ENCODE data around the gene SENP2. TPM values are rescaled to one million over a fixed set of nuclear protein-coding genes. Genes with fewer than 3 reads are reported as not detected.
"Not testable (repeated sequence)": the region's sequence is repeated elsewhere in the genome, so short reads cannot be mapped to it uniquely, and the experiment has no call there.

Gene SENP2
- total and polyA plus RNA-seq, 8 donors, result 5.7 to 20.7 (median 14.4) TPM

GRCh38 chr3:185549122-185549521 lies 37.0 kb upstream of the SENP2 start:
- WGBS, 2 donors, result 39 to 41% methylated on average over 3 of the region's 3 CpGs
- no peak overlapping the region for H3K4me3 ChIP-seq
- FAIRE-seq, result no peak
- H3K4me1 ChIP-seq, result peaks cover 3 to 9% (median 5%) of the 10 kb centered on the region in 3 donors
- H3K36me3 ChIP-seq, result no peaks in the 10 kb centered on the region
- TF ChIP-seq CTCF (IDR thresholded peaks at IDR 0.05), result no peak
- no peaks in the 10 kb centered on the region for H3K9me3 ChIP-seq
- DNase-seq, result peak in 3 of 6 donors; percentile 37 to 70 (median 59)
- ATAC-seq, result peak; percentile 59 to 80 (median 60)
- intact Hi-C loops (cut with DNase I), result no loop called here
- H3K27ac ChIP-seq, result peak overlapping the region in 2 of 4 donors; percentile 49 to 65
- H3K27me3 ChIP-seq, result no peaks in the 10 kb centered on the region

GRCh38 chr3:185549651-185550111 lies 36.4 kb upstream of the SENP2 start:
- intact Hi-C loops (cut with DNase I), result no loop called here
- peak in 2 of 4 donors; percentile 13 to 28 for ATAC-seq
- FAIRE-seq, result no peak
- peaks cover 3 to 7% (median 5%) of the 10 kb centered on the region in 3 donors for H3K4me1 ChIP-seq
- no peaks in the 10 kb centered on the region for H3K9me3 ChIP-seq
- H3K27ac ChIP-seq, result peak overlapping the region in 3 of 4 donors; percentile 34 to 65 (median 49)
- peak overlapping the region in 1 of 4 donors; percentile 6 for H3K4me3 ChIP-seq
- WGBS, 2 donors, result 80 to 90% methylated on average over 3 of the region's 3 CpGs
- H3K27me3 ChIP-seq, result no peaks in the 10 kb centered on the region
- DNase-seq, result no peak
- no peaks in the 10 kb centered on the region for H3K36me3 ChIP-seq
- no peak for TF ChIP-seq CTCF (IDR thresholded peaks at IDR 0.05)

- H3K9me3 ChIP-seq, result no peaks in the 10 kb centered on the region
- FAIRE-seq (peak; percentile 47), DNase-seq (no peak), ATAC-seq (peak; percentile 43 to 76 (median 70))
- intact Hi-C loops (cut with DNase I), result no loop called here
- TF ChIP-seq CTCF (IDR thresholded peaks at IDR 0.05), result no peak
- 44% methylated on average over 6 of the region's 6 CpGs for WGBS, 2 donors
- no peaks in the 10 kb centered on the region for H3K27me3 ChIP-seq
- peak within 1 kb of the TSS in 2 of 4 donors; percentile 4 to 15 for H3K4me3 ChIP-seq
- H3K36me3 ChIP-seq, result no peaks in the 10 kb centered on the region
- peaks cover 0 to 11% (median 5%) of the 10 kb centered on the region in 3 donors for H3K4me1 ChIP-seq
- peak within 1 kb of the TSS in 3 of 4 donors; percentile 13 to 55 (median 46) for H3K27ac ChIP-seq
Observed at GRCh38 chr3:185552358-185552877, 33.7 kb upstream of the SENP2 start, which contains the start of gene LIPH. LIPH (minus strand) TSS chr3:185552588; CDS start chr3:185552471, 117 bp downstream.

- FAIRE-seq, result no peak
- intact Hi-C loops (cut with DNase I), result no loop called here
- no peak for ATAC-seq
- WGBS, 2 donors, result 54 to 65% methylated on average over 4 of the region's 4 CpGs
- H3K27ac ChIP-seq, result peak overlapping the region; percentile 31 to 90 (median 38)
- H3K9me3 ChIP-seq, result no peaks in the 10 kb centered on the region
- no peak overlapping the region for H3K4me3 ChIP-seq
- no peak for DNase-seq
- H3K36me3 ChIP-seq, result no peaks in the 10 kb centered on the region
- peaks cover 3 to 14% (median 7%) of the 10 kb centered on the region in 3 donors for H3K4me1 ChIP-seq
- no peaks in the 10 kb centered on the region for H3K27me3 ChIP-seq
- TF ChIP-seq CTCF (IDR thresholded peaks at IDR 0.05), result no peak
Observed at GRCh38 chr3:185555101-185555501, 31.0 kb upstream of the SENP2 start.

GRCh38 chr3:185555860-185556347 lies 30.2 kb upstream of the SENP2 start:
- Histone ChIP-seq H3K27me3 (no peaks in the 10 kb centered on the region), H3K27ac (peak overlapping the region; percentile 31 to 90 (median 38)), H3K9me3 (no peaks in the 10 kb centered on the region), H3K36me3 (no peaks in the 10 kb centered on the region), H3K4me3 (no peak overlapping the region), H3K4me1 (peaks cover 3 to 14% (median 7%) of the 10 kb centered on the region in 3 donors)
- ATAC-seq (no peak), DNase-seq (no peak), FAIRE-seq (no peak)
- no peak for TF ChIP-seq CTCF (IDR thresholded peaks at IDR 0.05)
- WGBS, 2 donors, result 46% methylated on average over 1 of the region's 1 CpG
- intact Hi-C loops (cut with DNase I), result no loop called here

- WGBS, 2 donors, result 87% methylated on average over 6 of the region's 6 CpGs
- Histone ChIP-seq H3K27ac (peak overlapping the region in 2 of 4 donors; percentile 90 to 92), H3K4me1 (peaks cover 3 to 14% (median 7%) of the 10 kb centered on the region in 3 donors)
- H3K36me3 ChIP-seq; ATAC-seq; H3K27me3 ChIP-seq; intact Hi-C loops (cut with DNase I); DNase-seq; FAIRE-seq; H3K4me3 ChIP-seq; H3K9me3 ChIP-seq: not testable (repeated sequence)
Observed at GRCh38 chr3:185556640-185557039, 29.5 kb upstream of the SENP2 start.
